SK-N-SH treated with all-trans-retinoic acid at 6 μM for 48 hours (cell line): ENCODE results near the gene TTF2.

Source experiments
- ATAC-seq: fragments of 200-7000 bp; cut with Tn5 transposase; 3 replicates; pipeline ENCODE4 v1.9.1; 2020; ENCODE audit warnings: mild to moderate bottlenecking, moderate library complexity
- ARNTL ChIP-seq: fragments of 450-650 bp; formaldehyde crosslinking; IDR thresholded peaks from 2 replicates; pipeline ENCODE4 v1.5.0; 2020; ENCODE audit warnings: low read depth, mild to moderate bottlenecking, moderate library complexity, borderline replicate concordance
- BACH2 ChIP-seq: fragments of 250-450 bp; sonication (Bioruptor Pico); IDR thresholded peaks from 2 replicates; pipeline ENCODE4 v1.9.0; 2021; ENCODE audit warnings: mild to moderate bottlenecking, borderline replicate concordance
- CREB5 ChIP-seq: fragments of 250-450 bp; sonication (Bioruptor Pico); IDR thresholded peaks from 2 replicates; pipeline ENCODE4 v1.5.1; 2020; ENCODE audit warnings: low read depth, mild to moderate bottlenecking, moderate library complexity
- CSDC2 ChIP-seq: fragments of 250-450 bp; sonication (Bioruptor Pico); IDR thresholded peaks from 2 replicates; pipeline ENCODE4 v1.5.0; 2020; ENCODE audit warnings: mild to moderate bottlenecking, moderate library complexity
- CSRNP3 ChIP-seq: fragments of 250-450 bp; sonication (Bioruptor Pico); IDR thresholded peaks from 2 replicates; pipeline ENCODE4 v1.5.1; 2021; ENCODE audit warnings: mild to moderate bottlenecking, moderate library complexity
- ESRRG ChIP-seq: fragments of 250-450 bp; sonication (Bioruptor Pico); IDR thresholded peaks from 2 replicates; pipeline ENCODE4 v1.6.1; 2021; ENCODE audit warnings: mild to moderate bottlenecking
- GLIS3 ChIP-seq: fragments of 250-450 bp; sonication (Bioruptor Pico); IDR thresholded peaks from 2 replicates; pipeline ENCODE4 v1.5.0; 2020; ENCODE audit warnings: mild to moderate bottlenecking, moderate library complexity
- ISL1 ChIP-seq: fragments of 250-450 bp; sonication (Bioruptor Pico); IDR thresholded peaks from 2 replicates; pipeline ENCODE4 v2.1.2; 2022; ENCODE audit warnings: mild to moderate bottlenecking, moderate library complexity
- OSR1 ChIP-seq: fragments of 250-450 bp; sonication (Bioruptor Pico); IDR thresholded peaks from 2 replicates; pipeline ENCODE4 v1.8.0; 2022; ENCODE audit warnings: moderate library complexity, mild to moderate bottlenecking, inconsistent platforms
- PATZ1 ChIP-seq: fragments of 250-450 bp; sonication (Bioruptor Pico); IDR thresholded peaks from 2 replicates; pipeline ENCODE4 v1.8.0; 2020; ENCODE audit warnings: mild to moderate bottlenecking, moderate library complexity, borderline replicate concordance
- POU6F1 ChIP-seq: fragments of 250-450 bp; sonication (Bioruptor Pico); IDR thresholded peaks from 2 replicates; pipeline ENCODE4 v1.8.0; 2021; ENCODE audit warnings: low read depth, mild to moderate bottlenecking, moderate library complexity, borderline replicate concordance
- RARB ChIP-seq: fragments of 250-450 bp; sonication (Bioruptor Pico); IDR thresholded peaks from 2 replicates; pipeline ENCODE4 v1.8.0; 2021; ENCODE audit warnings: mild to moderate bottlenecking, moderate library complexity
- SNAI2 ChIP-seq: fragments of 250-450 bp; sonication (Bioruptor Pico); IDR thresholded peaks from 2 replicates; pipeline ENCODE4 v1.5.0; 2020; ENCODE audit warnings: mild to moderate bottlenecking, moderate library complexity
- TCF4 ChIP-seq: fragments of 250-450 bp; sonication (Bioruptor Pico); IDR thresholded peaks from 2 replicates; pipeline ENCODE4 v1.8.0; 2021; ENCODE audit warnings: mild to moderate bottlenecking, moderate library complexity, borderline replicate concordance
- TOX ChIP-seq: fragments of 250-450 bp; sonication (Bioruptor Pico); IDR thresholded peaks from 2 replicates; pipeline ENCODE4 v1.8.0; 2021; ENCODE audit warnings: mild to moderate bottlenecking, moderate library complexity, borderline replicate concordance
- TSHZ2 ChIP-seq: fragments of 250-450 bp; sonication (Bioruptor Pico); IDR thresholded peaks from 2 replicates; pipeline ENCODE4 v1.5.0; 2020; ENCODE audit warnings: mild to moderate bottlenecking, moderate library complexity
- ZC3H10 ChIP-seq: fragments of 250-450 bp; sonication (Bioruptor Pico); IDR thresholded peaks from 2 replicates; pipeline ENCODE4 v1.5.1; 2021; ENCODE audit warnings: mild to moderate bottlenecking, moderate library complexity
- ZFP3 ChIP-seq: fragments of 250-450 bp; sonication (Bioruptor Pico); IDR thresholded peaks from 2 replicates; pipeline ENCODE4 v1.5.0; 2020; ENCODE audit warnings: mild to moderate bottlenecking, moderate library complexity
- ZFP30 ChIP-seq: fragments of 450-650 bp; formaldehyde crosslinking; IDR thresholded peaks from 2 replicates; pipeline ENCODE4 v1.5.0; 2022; ENCODE audit warnings: mild to moderate bottlenecking, moderate library complexity
- ZNF565 ChIP-seq: fragments of 450-650 bp; formaldehyde crosslinking; conservative IDR thresholded peaks from 2 replicates; pipeline ENCODE4 v1.5.0; 2020; ENCODE audit warnings: low read depth, mild to moderate bottlenecking, moderate library complexity
- ZNF70 ChIP-seq: fragments of 450-650 bp; formaldehyde crosslinking; IDR thresholded peaks from 2 replicates; pipeline ENCODE4 v1.5.0; 2020; ENCODE audit warnings: mild to moderate bottlenecking, moderate library complexity
- ZNF8 ChIP-seq: fragments of 450-650 bp; formaldehyde crosslinking; IDR thresholded peaks from 2 replicates; pipeline ENCODE4 v1.5.0; 2020; ENCODE audit warnings: mild to moderate bottlenecking, moderate library complexity

Gene TTF2

GRCh38 chr1:117097443-117097842 lies 37.3 kb downstream of the TTF2 start:
- no peak for TF ChIP-seq ZNF565 (CRISPR knock-in tag)
- no peak for TF ChIP-seq CSDC2 (CRISPR knock-in tag)
- no peak for TF ChIP-seq TCF4 (CRISPR knock-in tag)
- TF ChIP-seq ESRRG (CRISPR knock-in tag): no peak
- no peak for TF ChIP-seq ZNF70 (CRISPR knock-in tag)
- TF ChIP-seq ZFP3 (CRISPR knock-in tag): no peak
- TF ChIP-seq TOX (CRISPR knock-in tag): no peak
- no peak for TF ChIP-seq ZC3H10 (CRISPR knock-in tag)
- TF ChIP-seq SNAI2 (CRISPR knock-in tag): no peak
- ATAC-seq: no peak

GRCh38 chr1:117098287-117098890 lies 38.3 kb downstream of the TTF2 start:
- ATAC-seq: no peak
- TF ChIP-seq ARNTL (CRISPR knock-in tag): no peak
- no peak for TF ChIP-seq OSR1 (CRISPR knock-in tag)
- no peak for TF ChIP-seq ZNF70 (CRISPR knock-in tag)
- TF ChIP-seq POU6F1 (CRISPR knock-in tag): no peak
- no peak for TF ChIP-seq ZNF8
- TF ChIP-seq CSRNP3 (CRISPR knock-in tag): no peak
- no peak for TF ChIP-seq ZC3H10 (CRISPR knock-in tag)
- no peak for TF ChIP-seq CSDC2 (CRISPR knock-in tag)
- no peak for TF ChIP-seq PATZ1
- no peak for TF ChIP-seq CREB5
- TF ChIP-seq ZFP3 (CRISPR knock-in tag): no peak
- TF ChIP-seq ZFP30 (CRISPR knock-in tag): no peak
- no peak for TF ChIP-seq ESRRG (CRISPR knock-in tag)
- TF ChIP-seq BACH2 (CRISPR knock-in tag): no peak
- no peak for TF ChIP-seq ISL1 (CRISPR knock-in tag)
- TF ChIP-seq, all 23 proteins: peak for 0

- no peak for ATAC-seq
- TF ChIP-seq PATZ1 (no peak), CSDC2 (CRISPR knock-in tag) (no peak), ARNTL (CRISPR knock-in tag) (no peak), ISL1 (CRISPR knock-in tag) (no peak), POU6F1 (CRISPR knock-in tag) (no peak), ZNF8 (no peak), TCF4 (CRISPR knock-in tag) (no peak), ZFP3 (CRISPR knock-in tag) (no peak), CREB5 (no peak), BACH2 (CRISPR knock-in tag) (no peak), ZC3H10 (CRISPR knock-in tag) (no peak), SNAI2 (CRISPR knock-in tag) (no peak), ZNF70 (CRISPR knock-in tag) (no peak), OSR1 (CRISPR knock-in tag) (no peak), RARB (CRISPR knock-in tag) (no peak), TSHZ2 (CRISPR knock-in tag) (no peak), GLIS3 (CRISPR knock-in tag) (no peak)
Measured at GRCh38 chr1:117101334-117101733, 41.2 kb downstream of the TTF2 start.
